PFSK-1 (cell line): Measurements from ENCODE around the gene ARSG.

Experiments used
- FOXP2 ChIP-seq: optimal IDR thresholded peaks from 2 replicates; pipeline ENCODE3; 2011; ENCODE audit warnings: borderline replicate concordance, control low read depth, inconsistent platforms; ENCODE audit not compliant: insufficient read depth; ENCODE audit errors: extremely low read length, extremely low read depth
- POLR2AphosphoS5 ChIP-seq: IDR thresholded peaks from 2 replicates; pipeline ENCODE4 v1.6.1; 2012; ENCODE audit warnings: low read depth, mild to moderate bottlenecking, control low read depth, low read length, moderate library complexity
- REST ChIP-seq, 2 experiments: IDR thresholded peaks; 2 replicates each; pipeline versions ENCODE4 v1.6.1 to v1.8.0; 2011 to 2012; ENCODE audit warnings: low read depth in 2 of 2, low read length in 2 of 2, control low read depth in 1 of 2, inconsistent platforms in 1 of 2, mild to moderate bottlenecking in 1 of 2, moderate library complexity in 1 of 2; ENCODE audit not compliant: insufficient read depth in 1 of 2
- SIN3A ChIP-seq: IDR thresholded peaks from 2 replicates; pipeline ENCODE4 v1.6.1; 2012; ENCODE audit warnings: mild to moderate bottlenecking, low read length, moderate library complexity, borderline replicate concordance; ENCODE audit not compliant: insufficient read depth
- TAF1 ChIP-seq: IDR thresholded peaks from 2 replicates; pipeline ENCODE4 v1.6.1; 2012; ENCODE audit warnings: low read length, control low read depth, borderline replicate concordance; ENCODE audit not compliant: insufficient read depth

The ARSG gene

GRCh38 chr17:68450391-68450790, 159.1 kb downstream of the ARSG start:
- TF ChIP-seq REST (IDR thresholded peaks at IDR 0.05; ENCODE audit: insufficient read depth in 1 of 2, low read depth in 2 of 2, low read length in 2 of 2) (no peak), POLR2AphosphoS5 (no peak), FOXP2 (no peak), TAF1 (no peak), SIN3A (no peak)

GRCh38 chr17:68450801-68451200, 159.5 kb downstream of the ARSG start:
- TF ChIP-seq POLR2AphosphoS5, result no peak
- TF ChIP-seq FOXP2, result no peak
- TF ChIP-seq REST (IDR thresholded peaks at IDR 0.05; ENCODE audit: insufficient read depth in 1 of 2, low read depth in 2 of 2, low read length in 2 of 2), result no peak
- no peak for TF ChIP-seq TAF1
- TF ChIP-seq SIN3A, result no peak

GRCh38 chr17:68451670-68452354, 160.5 kb downstream of the ARSG start:
- TF ChIP-seq TAF1, result no peak
- TF ChIP-seq POLR2AphosphoS5, result no peak
- no peak for TF ChIP-seq FOXP2
- no peak for TF ChIP-seq SIN3A
- no peak for TF ChIP-seq REST (IDR thresholded peaks at IDR 0.05; ENCODE audit: insufficient read depth in 1 of 2, low read depth in 2 of 2, low read length in 2 of 2)

- TF ChIP-seq POLR2AphosphoS5 (no peak), TAF1 (no peak), SIN3A (no peak), FOXP2 (no peak), REST (IDR thresholded peaks at IDR 0.05; ENCODE audit: insufficient read depth in 1 of 2, low read depth in 2 of 2, low read length in 2 of 2) (no peak)
Observed at GRCh38 chr17:68452724-68453290, 161.5 kb downstream of the ARSG start.
